NK-92 treated with Interleukin-12 subunit alpha and Interleukin-12 subunit beta, amount 100 ng/mL, for 24 hours (cell line): ENCODE results near the gene CLEC16A.

Experiments
- DNase-seq: peaks from one replicate; lab custom pipeline; 2025; lab: John Stamatoyannopoulos, UW

The CLEC16A gene

DNA sequence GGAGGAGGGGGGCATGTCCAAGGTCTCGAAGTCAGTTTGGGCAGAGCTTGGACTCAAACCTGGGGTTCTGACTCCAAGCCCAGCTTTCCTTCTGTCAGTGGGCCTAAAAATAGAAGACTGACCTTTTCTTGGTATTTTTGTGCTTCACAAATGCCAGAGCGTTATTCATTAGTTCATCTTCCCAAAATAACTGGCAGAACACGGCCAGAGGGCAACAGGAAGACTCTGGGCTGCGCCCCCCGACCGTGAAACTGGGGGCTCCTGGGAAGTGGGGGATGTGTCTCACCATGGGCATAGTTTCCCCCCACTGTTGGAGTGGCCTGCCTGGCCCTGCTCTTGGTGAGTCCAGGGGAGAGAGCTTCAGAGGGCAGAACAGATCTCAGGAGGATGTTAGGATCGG lies 217.6 kb downstream of the CLEC16A start:
- no peak for DNase-seq

DNA sequence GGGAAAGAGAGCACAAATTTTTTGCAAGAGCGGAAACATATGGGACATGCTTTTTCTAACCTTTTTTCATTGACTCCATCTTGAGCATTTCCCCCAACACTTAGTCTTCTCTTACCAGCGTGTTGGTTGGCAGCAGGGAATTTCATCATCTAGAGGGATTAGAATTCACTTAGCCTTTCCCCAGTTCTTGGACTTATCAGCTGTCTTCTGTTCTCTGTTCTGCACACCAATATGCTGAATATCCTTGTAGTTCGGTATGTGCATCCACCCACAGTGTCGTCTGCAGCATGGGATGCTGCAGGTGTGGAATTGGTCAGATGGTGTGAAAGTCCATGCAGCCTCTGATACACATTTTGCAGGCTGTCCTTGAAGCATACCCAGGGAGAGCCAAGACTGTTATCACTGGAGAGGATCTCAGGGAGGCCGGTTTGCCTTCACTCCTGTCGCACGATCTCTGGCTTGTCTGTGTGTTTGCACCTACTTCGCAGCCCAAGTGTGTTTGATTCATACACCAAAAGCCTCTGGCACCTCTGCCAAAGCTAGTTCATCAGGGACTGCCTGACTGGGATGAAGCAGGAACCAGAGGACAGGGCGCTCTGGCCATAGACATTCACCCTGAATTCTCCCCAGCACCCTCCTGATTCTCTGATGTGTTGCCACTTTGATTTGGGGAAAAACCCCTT lies 218.4 kb downstream of the CLEC16A start:
- no peak for DNase-seq

DNA sequence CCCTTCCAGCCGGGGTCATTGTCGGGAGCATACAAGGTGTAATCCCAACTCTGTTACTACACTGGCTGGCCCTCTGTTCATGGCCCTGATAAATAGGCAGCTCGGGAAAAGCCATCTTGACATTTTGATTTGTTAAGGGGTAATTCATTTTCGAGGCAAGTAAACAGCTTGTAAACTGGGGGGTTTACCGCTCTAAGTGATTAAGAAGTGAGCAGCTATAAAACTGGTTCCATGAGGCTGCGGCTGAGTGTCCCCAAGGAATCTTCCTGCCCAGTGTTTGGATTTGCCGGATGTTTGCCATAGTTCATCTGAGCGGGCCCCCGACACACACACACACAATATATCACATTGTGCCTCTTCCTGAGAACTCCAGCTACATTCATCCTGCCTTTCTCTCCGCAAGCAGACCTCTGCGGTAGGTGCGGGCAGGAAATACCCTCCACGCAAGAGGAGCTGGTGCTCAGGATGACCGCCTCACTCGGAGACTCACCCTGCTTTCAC lies 219.4 kb downstream of the CLEC16A start:
- DNase-seq: no peak

DNA sequence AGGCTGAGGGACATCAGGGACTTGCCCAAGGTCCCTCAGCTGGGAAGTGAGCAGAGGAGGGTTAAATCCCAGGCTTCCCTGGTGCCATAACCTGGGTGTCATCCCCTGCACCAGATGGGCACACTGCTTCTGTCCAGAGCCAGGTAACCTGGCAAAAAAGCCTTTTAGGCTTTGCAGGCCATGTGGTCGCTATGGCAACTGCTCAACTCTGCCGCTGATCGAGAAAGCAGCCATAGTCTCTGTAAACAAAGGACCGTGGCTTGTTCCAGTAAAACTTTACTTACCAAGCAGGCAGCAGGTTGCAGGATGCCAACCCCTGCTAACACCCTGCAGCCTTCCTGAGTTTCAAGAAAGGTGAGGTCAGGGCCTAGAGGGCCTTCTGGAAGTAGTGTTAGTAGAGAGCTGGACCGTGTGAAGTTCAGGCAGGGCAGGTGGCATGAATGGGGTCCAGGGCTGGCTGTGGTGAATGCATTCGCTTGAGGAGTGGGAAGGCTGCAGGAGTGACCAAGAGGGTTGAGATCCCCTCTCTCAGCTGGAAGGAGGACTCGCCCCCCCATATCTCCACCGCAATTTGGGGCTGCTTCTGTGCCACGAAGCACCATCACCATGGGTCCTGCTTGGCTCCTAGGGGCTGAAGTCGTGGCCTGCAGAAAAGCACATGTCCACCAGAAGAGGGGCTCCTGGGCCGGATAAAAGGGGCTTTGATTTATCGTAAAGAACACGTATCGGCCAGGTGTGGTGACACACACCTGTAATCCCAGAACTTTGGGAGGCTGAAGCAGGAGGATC lies 220.3 kb downstream of the CLEC16A start:
- no peak for DNase-seq

DNA sequence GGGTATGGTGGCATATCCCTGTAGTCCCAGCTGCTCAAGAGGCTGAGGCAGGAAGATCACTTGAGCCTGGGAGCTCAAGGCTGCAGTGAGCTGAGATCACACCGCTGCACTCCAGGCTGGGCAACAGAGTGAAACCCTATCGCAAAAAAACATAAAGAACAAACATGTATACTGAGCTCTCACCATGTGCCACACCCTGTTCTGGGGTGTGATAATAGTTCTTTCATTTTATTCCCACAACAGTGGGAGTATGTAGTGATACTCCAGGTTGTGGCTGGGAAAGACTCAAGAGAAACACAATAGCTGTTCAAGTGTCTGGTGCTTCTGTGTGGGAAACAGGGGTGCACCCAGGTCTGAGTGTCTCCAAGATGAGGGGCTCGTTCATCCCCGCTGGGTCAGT lies 221.0 kb downstream of the CLEC16A start:
- no peak for DNase-seq

DNA sequence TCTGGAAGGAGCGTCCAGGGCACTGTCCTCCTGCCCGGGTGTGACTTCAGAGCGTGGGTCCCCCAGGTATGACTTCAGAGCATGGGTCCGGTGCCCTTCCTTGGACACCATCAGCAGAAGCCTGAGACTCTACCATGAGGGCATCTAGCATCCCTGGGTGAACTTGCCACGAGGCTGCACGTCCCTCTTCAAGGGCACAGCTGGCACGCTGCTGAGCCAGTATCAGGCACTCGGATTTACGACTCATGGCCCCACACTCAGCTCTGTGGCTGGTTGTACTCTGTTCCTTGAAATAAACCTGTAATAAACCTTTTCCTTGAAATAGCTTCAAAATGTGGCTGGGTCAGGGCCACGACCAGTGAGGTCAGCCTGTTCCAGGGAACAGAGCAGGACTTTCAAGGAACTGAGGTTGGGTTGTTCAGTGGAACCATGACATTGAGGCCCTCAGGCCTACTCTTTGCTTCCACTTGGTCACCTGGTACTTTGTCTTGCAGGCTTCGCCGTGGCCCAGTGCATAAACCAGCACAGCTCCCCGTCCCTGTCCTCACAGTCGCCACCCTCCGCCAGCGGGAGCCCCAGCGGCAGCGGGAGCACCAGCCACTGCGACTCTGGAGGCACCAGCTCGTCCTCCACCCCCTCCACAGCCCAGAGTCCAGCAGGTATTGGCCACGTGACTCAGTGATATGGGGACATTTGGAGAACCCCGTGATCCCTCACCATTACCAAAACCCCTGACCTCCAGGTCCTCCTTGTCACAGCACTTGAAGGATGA lies 221.7 kb downstream of the CLEC16A start:
- DNase-seq: no peak

DNA sequence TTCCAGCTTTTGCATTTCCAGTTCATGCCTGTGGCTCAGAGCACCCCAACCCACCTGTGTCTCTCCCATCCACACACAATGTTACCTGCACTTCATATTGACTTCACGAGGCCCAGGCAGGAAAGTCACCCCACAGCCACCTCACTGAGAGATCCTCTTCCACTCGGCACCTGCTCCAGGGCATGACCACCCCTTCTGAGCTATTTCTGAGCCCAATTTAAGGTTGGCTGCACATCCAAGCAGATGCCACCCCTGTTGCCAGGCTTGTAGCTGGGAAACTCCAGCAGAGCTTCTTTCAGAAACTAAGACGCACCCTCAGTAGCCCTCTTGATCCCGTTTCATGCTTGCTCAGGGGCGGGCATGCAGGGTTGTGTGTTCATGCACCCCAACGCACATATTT lies 223.2 kb downstream of the CLEC16A start:
- DNase-seq: no peak

DNA sequence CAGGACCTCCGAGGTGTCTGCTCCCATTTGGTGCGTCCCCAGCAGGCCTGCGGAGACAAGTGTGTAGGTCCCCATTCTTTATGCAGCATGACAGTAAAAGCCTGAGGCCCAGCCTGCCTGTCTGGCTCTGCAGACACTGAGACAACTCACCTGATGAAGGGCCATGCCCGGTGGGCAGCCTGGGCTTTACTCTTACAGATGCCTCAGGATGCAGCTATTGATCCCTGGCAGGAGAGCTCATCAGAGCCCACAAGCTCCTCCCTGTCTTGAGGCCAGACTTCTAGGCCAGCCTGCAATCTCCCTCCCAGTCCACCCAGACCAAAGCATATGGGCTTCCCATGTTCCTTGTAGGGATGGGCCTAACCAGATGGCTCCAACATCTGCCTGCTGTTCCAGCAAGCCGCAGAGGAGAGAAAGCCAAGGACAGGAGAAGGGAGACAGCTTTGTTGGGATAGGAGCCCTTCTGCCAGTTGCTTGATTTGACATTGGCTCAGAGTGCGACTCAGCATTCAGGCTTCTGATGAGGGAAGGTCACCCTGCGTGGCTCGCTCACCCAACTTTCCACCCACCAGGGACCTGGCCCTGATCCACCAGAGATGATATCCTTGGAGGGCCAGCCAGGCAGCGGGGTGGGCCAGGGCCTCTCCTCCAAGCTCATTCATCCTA lies 224.2 kb downstream of the CLEC16A start:
- no peak for DNase-seq

DNA sequence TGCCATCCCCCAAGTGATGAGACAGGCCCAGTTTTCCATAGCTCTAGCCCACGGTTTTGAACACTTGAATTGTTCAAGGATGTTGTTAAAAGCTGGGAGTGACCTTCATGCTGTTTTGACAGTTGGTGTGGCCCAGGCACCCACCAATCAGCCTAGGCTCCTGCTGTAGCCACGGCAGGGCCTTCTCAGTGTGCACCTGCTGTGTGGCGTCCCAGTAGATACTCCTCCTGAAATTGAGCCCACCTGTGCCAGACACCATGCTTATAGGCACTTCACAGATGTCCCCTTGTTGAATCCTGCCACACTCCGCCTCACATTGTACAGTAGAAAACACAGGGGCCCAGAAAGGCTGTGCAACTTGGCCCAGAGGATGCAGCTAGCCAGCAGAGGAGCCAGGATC lies 225.3 kb downstream of the CLEC16A start:
- DNase-seq: no peak

DNA sequence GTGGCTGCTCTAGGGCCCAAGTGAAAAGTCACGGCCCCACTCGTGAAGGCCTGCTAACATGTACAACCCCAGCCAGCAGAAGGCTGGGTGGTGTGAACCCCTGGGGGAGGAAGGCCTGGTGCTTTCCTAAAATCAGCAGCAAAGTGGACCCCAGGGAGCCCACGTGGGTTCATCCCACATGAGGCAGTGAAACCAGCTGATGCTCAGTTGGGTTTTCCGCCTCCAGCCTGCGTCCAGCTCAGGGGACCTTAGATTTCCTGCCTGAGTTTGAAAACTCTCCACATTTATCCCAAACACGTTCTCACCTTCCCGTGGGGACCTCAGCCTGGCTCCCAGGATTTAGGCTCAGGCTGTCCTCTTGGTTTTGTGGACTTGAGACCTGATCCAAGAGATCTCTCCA lies 225.8 kb downstream of the CLEC16A start:
- DNase-seq: no peak

DNA sequence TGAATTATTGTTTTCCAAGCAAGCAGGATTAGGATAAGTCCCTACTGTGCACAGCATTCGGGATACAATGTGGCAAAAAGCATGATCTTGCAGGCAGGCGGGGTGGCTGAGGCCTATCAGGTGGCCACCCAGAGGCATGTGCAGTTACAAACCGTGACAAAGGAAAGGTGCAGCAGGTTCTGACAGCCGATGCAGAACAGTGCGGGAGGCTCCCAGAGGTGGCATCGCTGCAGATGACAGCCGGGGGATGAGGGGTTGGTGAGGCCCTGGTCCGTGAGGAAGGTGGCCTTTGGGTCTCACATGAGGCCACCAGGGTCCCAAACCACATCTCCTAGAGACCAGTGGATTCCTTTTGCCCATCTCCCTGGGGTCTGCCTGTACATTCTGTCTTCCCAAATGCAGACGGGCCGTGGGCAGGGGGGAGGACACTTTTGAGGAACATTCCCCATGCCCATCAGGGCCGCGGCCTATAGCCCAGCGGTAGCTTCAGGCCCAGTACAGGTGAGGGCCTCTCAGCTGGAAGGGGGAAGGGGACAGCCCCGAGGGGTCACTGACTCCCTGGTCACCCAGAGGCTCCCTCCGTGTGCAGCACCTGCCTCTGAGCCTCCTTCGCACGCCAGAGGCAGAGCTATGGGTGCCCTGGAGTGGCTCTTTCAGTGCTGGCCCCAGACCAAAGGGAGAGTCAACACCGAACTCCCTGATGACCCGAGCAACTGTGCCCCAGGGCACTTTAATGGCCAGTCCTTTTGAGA lies 226.5 kb downstream of the CLEC16A start:
- no peak for DNase-seq

DNA sequence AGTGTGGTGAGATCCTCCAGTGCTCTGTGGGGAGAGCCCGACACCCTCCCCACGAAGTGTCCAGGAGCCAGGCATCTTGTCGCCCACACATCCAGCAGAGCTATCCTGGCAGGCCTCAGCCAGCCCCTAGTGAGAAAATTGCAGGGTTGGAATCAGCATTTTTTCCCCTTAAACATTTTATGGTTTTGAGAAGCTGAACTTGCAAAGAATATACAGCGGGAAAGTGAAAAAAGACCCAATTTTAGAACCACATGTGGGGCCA lies 227.0 kb downstream of the CLEC16A start:
- DNase-seq: no peak

DNA sequence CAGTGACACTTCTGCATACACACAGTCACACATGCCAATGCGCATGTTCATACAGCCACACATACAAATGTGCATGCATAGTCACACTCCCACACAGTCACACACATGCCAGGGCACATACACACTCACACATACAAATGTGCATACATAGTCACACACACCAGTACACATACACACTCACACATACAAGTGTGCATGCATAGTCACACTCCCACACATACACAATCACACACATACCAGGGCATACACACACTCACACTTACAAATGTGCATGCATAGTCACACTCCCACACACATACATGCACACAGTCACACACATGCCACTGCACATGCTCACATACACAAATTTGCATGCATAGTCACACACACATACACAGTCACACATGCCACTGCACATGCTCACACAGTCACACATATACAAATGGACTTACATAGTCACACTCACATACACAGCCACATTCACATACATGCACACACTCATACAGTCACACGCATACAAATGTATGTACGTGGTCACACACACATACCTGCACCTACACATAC lies 227.5 kb downstream of the CLEC16A start:
- DNase-seq: no peak

DNA sequence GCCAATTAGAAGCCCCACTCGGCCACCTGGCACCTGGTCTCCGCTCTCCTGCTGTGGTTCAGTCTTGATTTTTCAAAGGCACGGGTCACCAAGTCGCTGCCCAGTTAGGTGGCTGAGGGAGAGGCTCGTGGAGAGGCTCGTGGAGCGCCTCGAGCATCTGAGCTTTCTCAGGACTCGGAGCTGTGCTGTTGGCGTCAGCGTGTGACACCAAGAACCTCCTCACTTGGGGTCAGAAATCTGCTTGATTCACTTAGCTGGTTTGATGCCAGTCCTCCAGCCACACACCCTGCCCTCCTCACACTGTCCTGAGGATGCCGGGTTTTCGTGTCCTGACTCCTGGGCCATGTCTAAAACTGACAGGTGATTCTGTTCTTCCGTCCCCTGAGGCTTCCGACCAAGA lies 229.1 kb downstream of the CLEC16A start:
- DNase-seq: no peak

DNA sequence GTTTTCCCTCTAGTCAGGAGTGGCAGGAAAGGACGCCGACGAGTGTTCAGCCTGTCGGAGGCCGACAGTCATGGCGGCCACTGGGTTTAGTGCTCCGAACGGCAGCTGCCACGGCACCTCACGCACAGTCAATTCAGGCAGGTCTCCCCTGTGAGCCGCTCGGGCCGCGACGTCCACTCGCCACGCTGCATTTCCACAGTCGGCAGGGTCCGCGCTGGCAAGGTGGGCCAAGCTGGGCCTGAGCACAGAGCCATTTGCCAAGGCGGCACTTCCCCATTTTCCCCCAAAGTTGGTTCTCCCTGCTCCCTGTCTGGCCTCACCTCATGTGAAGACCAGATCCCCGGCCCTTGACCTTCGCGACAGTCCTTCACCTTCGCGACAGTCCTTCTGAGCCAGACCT lies 229.8 kb downstream of the CLEC16A start:
- DNase-seq: no peak

DNA sequence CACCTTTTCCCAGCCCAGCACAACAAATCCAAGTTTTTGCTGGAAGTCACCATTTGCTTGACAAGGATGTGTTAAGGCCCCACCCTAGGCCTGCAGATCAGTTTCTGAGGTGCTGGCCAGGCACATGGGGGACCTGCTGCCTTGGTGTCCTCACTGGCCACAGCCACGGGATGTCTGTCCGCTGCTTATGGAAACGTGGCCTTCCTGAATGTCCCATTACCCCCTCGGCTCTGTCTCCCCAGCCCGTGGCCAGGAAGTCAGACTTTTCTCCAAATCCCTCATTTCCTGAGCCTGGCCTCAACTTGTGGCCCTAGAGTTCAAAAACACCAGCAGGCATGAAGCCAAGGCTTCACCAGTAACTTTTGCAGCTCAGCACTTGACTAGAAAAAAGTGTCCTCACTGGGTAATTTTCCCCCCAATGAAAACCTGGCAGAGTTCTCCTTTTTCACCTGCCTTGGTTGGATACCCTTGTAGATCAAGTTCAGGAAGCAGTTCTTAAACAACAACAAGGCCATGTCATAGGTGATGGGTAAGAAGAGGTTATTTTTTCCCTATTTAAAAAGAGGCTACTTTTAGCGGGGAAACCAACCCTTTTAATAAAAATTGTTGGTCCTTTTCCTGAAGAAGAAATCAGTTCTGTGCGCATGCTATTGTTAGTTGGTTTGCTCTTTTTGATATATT lies 230.9 kb downstream of the CLEC16A start:
- no peak for DNase-seq

DNA sequence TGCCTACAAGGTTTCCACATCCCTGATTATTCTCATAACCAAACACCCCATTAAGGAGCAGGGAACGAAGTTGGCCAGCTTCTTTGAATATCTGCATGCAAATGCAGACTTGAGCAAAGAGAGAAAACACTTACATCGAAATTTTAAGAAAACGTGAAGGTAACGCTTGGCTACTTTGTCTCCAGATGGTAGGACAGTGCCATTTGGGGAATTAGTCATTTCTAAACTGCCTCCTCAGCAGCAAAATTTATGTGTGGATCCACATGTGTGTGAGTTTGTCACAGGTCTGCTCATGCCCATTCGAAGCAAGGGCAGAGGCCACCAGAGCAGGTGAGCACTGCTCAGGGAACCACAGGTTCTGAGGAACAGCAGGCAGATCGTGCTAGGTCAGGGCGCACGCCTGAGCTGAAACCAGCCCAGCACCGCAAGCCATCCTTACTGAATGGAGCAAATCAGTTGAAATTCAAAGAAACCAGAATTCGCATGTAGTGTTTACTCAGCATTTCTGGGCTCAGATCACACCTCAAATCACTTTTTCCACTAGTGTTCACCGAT lies 231.5 kb downstream of the CLEC16A start:
- DNase-seq: no peak

DNA sequence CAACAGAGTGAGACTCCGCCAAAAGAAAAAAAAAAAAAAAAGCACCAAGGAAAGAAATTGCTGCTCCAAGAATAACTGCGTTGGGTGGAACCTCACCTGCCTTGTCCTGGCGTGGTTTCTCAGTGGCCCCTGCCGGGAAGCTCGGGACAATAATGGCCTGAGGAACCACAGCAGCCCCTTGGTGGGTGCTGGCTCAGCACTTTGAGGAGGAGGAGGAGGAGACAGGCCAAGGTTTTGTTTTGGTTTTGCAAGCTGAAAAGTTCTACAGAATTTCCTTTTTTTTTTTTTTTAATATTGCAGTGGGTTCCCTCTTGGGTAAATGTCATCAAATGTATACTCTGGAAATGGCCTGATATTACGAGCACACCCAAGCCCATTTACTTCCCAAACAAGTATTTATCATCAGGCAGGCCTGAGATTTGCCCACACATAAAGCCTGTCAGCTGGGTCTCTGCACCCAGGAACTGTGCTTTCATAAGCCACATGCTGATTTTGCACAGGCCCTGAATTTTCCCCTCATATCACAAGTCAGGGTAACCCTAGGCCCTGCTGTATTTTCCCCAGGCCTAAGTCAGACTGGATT lies 233.3 kb downstream of the CLEC16A start:
- DNase-seq: no peak

DNA sequence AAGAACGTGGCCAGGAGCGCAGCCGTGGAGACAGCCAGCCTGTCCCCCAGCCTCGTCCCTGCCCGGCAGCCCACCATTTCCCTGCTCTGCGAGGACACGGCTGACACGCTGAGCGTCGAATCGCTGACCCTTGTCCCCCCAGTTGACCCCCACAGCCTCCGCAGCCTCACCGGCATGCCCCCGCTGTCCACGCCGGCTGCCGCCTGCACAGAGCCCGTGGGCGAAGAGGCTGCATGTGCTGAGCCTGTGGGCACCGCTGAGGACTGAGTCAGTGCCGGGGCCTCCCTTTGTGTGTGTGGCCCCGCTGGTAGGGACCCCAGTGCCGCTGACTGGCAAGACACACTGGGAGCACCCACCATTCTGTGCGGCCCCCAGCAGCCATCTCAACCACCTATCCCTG lies 234.1 kb downstream of the CLEC16A start:
- no peak for DNase-seq

DNA sequence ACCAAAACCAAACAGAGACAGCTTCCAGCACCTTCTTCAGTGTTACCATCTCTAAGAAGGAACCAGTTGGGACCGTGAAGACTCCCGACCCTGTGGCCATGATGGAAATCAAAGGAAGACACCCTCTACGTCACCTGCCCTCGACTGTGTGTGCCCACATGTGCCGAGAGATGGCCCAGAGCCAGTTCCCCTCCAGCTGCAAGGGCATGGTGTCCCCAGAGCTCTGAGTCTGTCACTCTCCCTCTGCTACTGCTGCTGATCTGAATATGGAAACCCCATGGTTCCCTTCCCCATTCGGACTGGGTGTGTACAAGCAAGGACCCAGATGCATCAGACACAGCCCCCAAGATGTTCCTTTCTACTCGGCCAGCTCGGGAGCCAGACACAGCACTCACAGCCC lies 235.2 kb downstream of the CLEC16A start:
- DNase-seq: no peak
